Tongue (tissue), 2 donors: ENCODE data around the gene GRAMD2A. TPM values are rescaled to one million over a fixed set of nuclear protein-coding genes. Genes with fewer than 3 reads are reported as not detected.
A peak's percentile ranks its signal among the peaks of the same experiment; 100 is the strongest.

Source experiments
- DNase-seq: peaks from one replicate; pipeline ENCODE4 v3.0.0-alpha.2; 2015
- total RNA-seq: library from RNA; depleted of rRNA; stranded (reverse); fragments of >200 nt; gene quantifications from one replicate; pipeline ENCODE4 v1.2.3, GENCODE V29; 2014

The GRAMD2A gene
- total RNA-seq, 1 donor from 2014 or later = 0.51 TPM

- no peak for DNase-seq
Measured at GRCh38 chr15:72217216-72217615, 19.6 kb upstream of the GRAMD2A start.

GRCh38 chr15:72216079-72216478 lies 18.5 kb upstream of the GRAMD2A start:
- DNase-seq = no peak

- DNase-seq = no peak
Measured at GRCh38 chr15:72207558-72208085, 10.0 kb upstream of the GRAMD2A start.

- no peak for DNase-seq
Measured at GRCh38 chr15:72206677-72207000, 9.1 kb upstream of the GRAMD2A start.

GRCh38 chr15:72205896-72206676 lies 8.5 kb upstream of the GRAMD2A start:
- no peak for DNase-seq

- DNase-seq = no peak
Measured at GRCh38 chr15:72205273-72205672, 7.7 kb upstream of the GRAMD2A start.

GRCh38 chr15:72203507-72203837 lies 5.9 kb upstream of the GRAMD2A start:
- peak; percentile 64 for DNase-seq

- DNase-seq = no peak
Measured at GRCh38 chr15:72202801-72203506, 5.4 kb upstream of the GRAMD2A start.

GRCh38 chr15:72202302-72202701 lies 4.7 kb upstream of the GRAMD2A start:
- DNase-seq = no peak

- peak; percentile 83 for DNase-seq
Measured at GRCh38 chr15:72201391-72201921, 3.9 kb upstream of the GRAMD2A start.

GRCh38 chr15:72200395-72201237 lies 3.0 kb upstream of the GRAMD2A start:
- no peak for DNase-seq

- DNase-seq = peak; percentile 85
Measured at GRCh38 chr15:72199721-72200212, 2.2 kb upstream of the GRAMD2A start.

- no peak for DNase-seq
Measured at GRCh38 chr15:72199205-72199515, 1.6 kb upstream of the GRAMD2A start.

GRCh38 chr15:72198356-72199204 lies 993 bp upstream of the GRAMD2A start:
- DNase-seq = no peak

GRCh38 chr15:72197041-72197459 lies 537 bp downstream of the GRAMD2A start:
- no peak for DNase-seq

- no peak for DNase-seq
Measured at GRCh38 chr15:72196409-72197040, 1.1 kb downstream of the GRAMD2A start.

GRCh38 chr15:72195101-72195511 lies 2.5 kb downstream of the GRAMD2A start:
- no peak for DNase-seq

GRCh38 chr15:72193836-72194396 lies 3.7 kb downstream of the GRAMD2A start:
- no peak for DNase-seq

GRCh38 chr15:72192416-72192815 lies 5.2 kb downstream of the GRAMD2A start:
- no peak for DNase-seq

GRCh38 chr15:72189250-72189902 lies 8.2 kb downstream of the GRAMD2A start:
- no peak for DNase-seq
